ENCODE results near the gene BBX.
A peak's percentile ranks its signal among the peaks of the same experiment; 100 is the strongest.
"Not testable (repeated sequence)": the region's sequence is repeated elsewhere in the genome, so short reads cannot be mapped to it uniquely, and the experiment has no call there.

Gene BBX

GRCh38 chr3:107810171-107811071 is 287.7 kb downstream of the BBX start:
- peak in 1 of 5 experiments; percentile 68 for DNase-seq

GRCh38 chr3:107813026-107813425 is 290.3 kb downstream of the BBX start:
- DNase-seq: no peak

GRCh38 chr3:107816107-107816506 is 293.3 kb downstream of the BBX start:
- DNase-seq: no peak

GRCh38 chr3:107817076-107817475 is 294.3 kb downstream of the BBX start:
- DNase-seq: no peak

- no peak for DNase-seq
These were observed 295.3 kb downstream of the BBX start for GRCh38 chr3:107818025-107818424.

GRCh38 chr3:107819656-107820055 is 296.9 kb downstream of the BBX start:
- no peak for DNase-seq

- DNase-seq: no peak
These were observed 299.5 kb downstream of the BBX start for GRCh38 chr3:107822308-107822707.

- no peak for DNase-seq
These were observed 302.1 kb downstream of the BBX start for GRCh38 chr3:107824822-107825371.

- DNase-seq: no peak
These were observed 302.8 kb downstream of the BBX start for GRCh38 chr3:107825556-107825955.

GRCh38 chr3:107826727-107827126 is 304.0 kb downstream of the BBX start:
- DNase-seq: no peak

GRCh38 chr3:107829185-107829584 is 306.4 kb downstream of the BBX start:
- no peak for DNase-seq

GRCh38 chr3:107831590-107831989 is 308.8 kb downstream of the BBX start:
- no peak for DNase-seq

- DNase-seq: no peak
These were observed 310.3 kb downstream of the BBX start for GRCh38 chr3:107833043-107833442.

- DNase-seq: no peak
These were observed 311.1 kb downstream of the BBX start for GRCh38 chr3:107833722-107834416.

GRCh38 chr3:107835001-107835400 is 312.2 kb downstream of the BBX start:
- not testable (repeated sequence) for DNase-seq

- no peak for DNase-seq
These were observed 315.3 kb downstream of the BBX start for GRCh38 chr3:107837895-107838612.

GRCh38 chr3:107841831-107842230 is 319.1 kb downstream of the BBX start:
- no peak for DNase-seq

- no peak for DNase-seq
These were observed 320.2 kb downstream of the BBX start for GRCh38 chr3:107842940-107843339.

- DNase-seq: no peak
These were observed 322.9 kb downstream of the BBX start for GRCh38 chr3:107845380-107846278.

GRCh38 chr3:107846279-107846852 is 323.6 kb downstream of the BBX start:
- peak in 1 of 5 experiments; percentile 43 for DNase-seq

GRCh38 chr3:107847791-107848190 is 325.0 kb downstream of the BBX start:
- DNase-seq: no peak
